SK-N-SH (cell line): ENCODE results near the gene SAMD4A. TPM values are rescaled to one million over a fixed set of nuclear protein-coding genes. Genes with fewer than 3 reads are reported as not detected.

Experiments
- CTCF ChIA-PET: fragments of 300-600, 350-600 bp; formaldehyde crosslinking; extraction: SDS; loops from one replicate; lab custom pipeline; 2021; lab: Yijun Ruan, JAX
- POLR2A ChIA-PET: fragments of 350-600 bp; sonication (Branson Sonifier 250); formaldehyde crosslinking; extraction: SDS; loops from one replicate; lab custom pipeline; 2020; ENCODE audit warnings: antibody characterized with exemption, inconsistent platforms; lab: Yijun Ruan, JAX
- DNase-seq: peaks from one replicate; pipeline ENCODE4 v3.0.0; 2012
- H2AFZ ChIP-seq: fragments of 200-600 bp; sonication (generic); 2 replicates; pipeline ENCODE4 v1.8.1; 2016; ENCODE audit warnings: antibody characterized with exemption, mild to moderate bottlenecking, low read depth
- H3F3A ChIP-seq: fragments of 200-600 bp; sonication (generic); replicated peaks from 2 replicates; pipeline ENCODE3; 2016; ENCODE audit warnings: antibody characterized with exemption, mild to moderate bottlenecking; ENCODE audit not compliant: insufficient read depth
- H3K27ac ChIP-seq, 2 experiments: fragments of 200-500 bp in 1 of 2; fragments of 200-600 bp in 1 of 2; sonication (Bioruptor generic) in 1 of 2; sonication (generic), shearing (Covaris generic) in 1 of 2; 2 replicates each; pipeline versions ENCODE4 v1.5.1 to v1.6.1; 2014 to 2016; ENCODE audit warnings: low read depth in 2 of 2, inconsistent platforms in 1 of 2, low read length in 1 of 2, mild to moderate bottlenecking in 1 of 2, mixed read lengths in 1 of 2
- H3K27me3 ChIP-seq: fragments of 200-600 bp; sonication (generic), shearing (Covaris generic); 2 replicates; pipeline ENCODE4 v1.6.1; 2016; ENCODE audit warnings: mixed run types; ENCODE audit not compliant: insufficient read depth
- H3K36me3 ChIP-seq, 2 experiments: fragments of 200-500 bp in 1 of 2; fragments of 200-600 bp in 1 of 2; sonication (Bioruptor generic) in 1 of 2; sonication (generic) in 1 of 2; replicated peaks in 1 of 2; 2 replicates each; pipeline versions ENCODE3 to v1.5.1; 2014 to 2016; ENCODE audit warnings: low read length in 1 of 2, mild to moderate bottlenecking in 1 of 2; ENCODE audit not compliant: insufficient read depth in 2 of 2, control insufficient read depth in 1 of 2
- H3K4me1 ChIP-seq, 2 experiments: fragments of 200-500 bp in 1 of 2; fragments of 200-600 bp in 1 of 2; sonication (Bioruptor generic) in 1 of 2; sonication (generic), shearing (Covaris generic) in 1 of 2; 2 replicates each; pipeline versions ENCODE4 v1.5.1 to v1.6.1; 2014 to 2016; ENCODE audit warnings: low read depth in 1 of 2, low read length in 1 of 2, mixed run types in 1 of 2; ENCODE audit not compliant: insufficient read depth in 2 of 2, control insufficient read depth in 1 of 2
- H3K4me2 ChIP-seq: fragments of 200-600 bp; sonication (generic), shearing (Covaris generic); 2 replicates; pipeline ENCODE4 v1.6.1; 2017; ENCODE audit warnings: mixed run types
- H3K4me3 ChIP-seq, 2 experiments: fragments of 200-500 bp in 1 of 2; fragments of 200-600 bp in 1 of 2; sonication (Bioruptor generic) in 1 of 2; sonication (generic), shearing (Covaris generic) in 1 of 2; 2 replicates each; pipeline versions ENCODE4 v1.5.1 to v1.8.1; 2014 to 2016; ENCODE audit warnings: low read depth in 2 of 2, inconsistent platforms in 1 of 2, low read length in 1 of 2, mild to moderate bottlenecking in 1 of 2, mixed read lengths in 1 of 2, moderate library complexity in 1 of 2
- H3K79me2 ChIP-seq: fragments of 200-600 bp; sonication (generic); 2 replicates; pipeline ENCODE4 v1.8.1; 2017; ENCODE audit warnings: mild to moderate bottlenecking; ENCODE audit not compliant: insufficient read depth
- H3K9ac ChIP-seq: fragments of 200-600 bp; sonication (generic); 2 replicates; pipeline ENCODE4 v1.6.1; 2017; ENCODE audit warnings: mixed run types
- H3K9me2 ChIP-seq: fragments of 200-600 bp; sonication (generic); 2 replicates; pipeline ENCODE4 v1.6.1; 2017; ENCODE audit warnings: mixed run types
- H3K9me3 ChIP-seq: fragments of 200-600 bp; sonication (generic); 2 replicates; pipeline ENCODE4 v1.6.1; 2017; ENCODE audit warnings: mixed run types, mild to moderate bottlenecking, moderate library complexity
- H4K20me1 ChIP-seq: fragments of 200-600 bp; sonication (generic); 2 replicates; pipeline ENCODE4 v1.6.1; 2017; ENCODE audit warnings: mild to moderate bottlenecking, mixed run types; ENCODE audit not compliant: insufficient read depth
- FOXJ3 ChIP-seq: sonication (generic); formaldehyde crosslinking; IDR thresholded peaks from 2 replicates; pipeline ENCODE4 v1.5.1; 2020; ENCODE audit warnings: mild to moderate bottlenecking, missing genetic modification reagents
- FOXM1 ChIP-seq: IDR thresholded peaks from 2 replicates; pipeline ENCODE4 v1.4.0; 2012; ENCODE audit warnings: low read depth, mild to moderate bottlenecking
- MXI1 ChIP-seq: IDR thresholded peaks from 2 replicates; pipeline ENCODE4 v1.6.1; 2012; ENCODE audit warnings: mild to moderate bottlenecking, low read depth, low read length, improper control_type of control experiment
- NFIC ChIP-seq: IDR thresholded peaks from 2 replicates; pipeline ENCODE4 v1.4.0; 2012; ENCODE audit warnings: borderline replicate concordance
- PBX3 ChIP-seq: IDR thresholded peaks from 2 replicates; pipeline ENCODE4; 2012
- REST ChIP-seq: IDR thresholded peaks from 2 replicates; pipeline ENCODE4 v1.6.1; 2012; ENCODE audit warnings: mild to moderate bottlenecking, low read depth, low read length, moderate library complexity
- TAF1 ChIP-seq: IDR thresholded peaks from 2 replicates; pipeline ENCODE4 v1.6.1; 2012; ENCODE audit warnings: low read depth, mild to moderate bottlenecking, low read length, moderate library complexity, borderline replicate concordance
- TCF12 ChIP-seq: IDR thresholded peaks from 2 replicates; pipeline ENCODE4 v1.4.0; 2012
- USF2 ChIP-seq: fragments of 150-350 bp; IDR thresholded peaks from 2 replicates; pipeline ENCODE4 v1.6.1; 2017; ENCODE audit warnings: antibody characterized with exemption, low read length, low read depth, borderline replicate concordance
- YY1 ChIP-seq: IDR thresholded peaks from 2 replicates; pipeline ENCODE4 v1.4.0; 2012; ENCODE audit warnings: low read depth, mild to moderate bottlenecking
- WGBS: methylation state at CpG from one replicate; pipeline ENCODE4 v1.1.6; 2017; ENCODE audit warnings: low lambda C conversion rate; 5-methylcytosine and 5-hydroxymethylcytosine counted together
- polyA plus RNA-seq, 3 experiments: library from polyadenylated mRNA; depleted of rRNA; stranded (reverse); fragments of >200 nt; gene quantifications; 2 replicates each; pipeline ENCODE4 v1.2.3, GENCODE V29; 2012
- TF ChIP-seq, protein P1 (sequence below): IDR thresholded peaks from 2 replicates; pipeline ENCODE4 v1.4.0; 2012; ENCODE audit warnings: low read depth, borderline replicate concordance

The SAMD4A gene
- polyA plus RNA-seq, 1 of the 3 experiments (the other 2 are of a cell fraction), result 5.0 TPM

DNA sequence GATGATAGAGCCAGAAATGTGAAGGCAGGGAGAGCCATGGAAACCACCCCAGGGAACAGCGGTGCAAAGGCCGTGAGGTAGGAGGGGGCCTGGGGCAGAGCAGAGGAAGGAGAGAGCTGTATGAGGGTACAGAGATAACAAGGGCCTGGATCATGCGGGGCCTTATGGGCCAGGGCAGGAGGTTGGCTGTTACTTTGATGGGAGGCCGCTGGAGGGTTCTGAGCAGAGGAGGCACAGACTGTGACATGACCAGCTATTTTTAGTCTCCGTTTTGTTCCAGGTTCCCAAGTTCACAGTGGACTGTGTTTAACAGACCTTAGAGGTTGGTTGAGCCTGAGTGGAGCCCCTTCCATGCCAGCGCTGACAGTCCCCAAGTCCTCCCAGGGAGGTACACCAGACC lies 217.1 kb downstream of the SAMD4A start:
- no peaks in the 10 kb centered on the region for H3K79me2 ChIP-seq
- no peak overlapping the region for H3K4me2 ChIP-seq
- H3K9me3 ChIP-seq, result no peaks in the 10 kb centered on the region
- peaks cover 26 to 42% of the 10 kb centered on the region in 2 experiments; a peak in 2 of 4 replicates for H3K4me1 ChIP-seq
- CTCF ChIA-PET, result interaction anchor here (0.9 to 10.1 kb wide), 8 partner anchors 9 to 267 kb away, joined by 3 to 89 read pairs (median 4); partner anchors contain the start of gene SAMD4A
- POLR2A ChIA-PET, result interaction anchor here (0.7 to 1.4 kb wide), 4 partner anchors 16 to 218 kb away, joined by 3 to 5 read pairs (median 4); no protein-coding TSS in a partner anchor
- H3K4me3 ChIP-seq, result no peak overlapping the region
- DNase-seq, result no peak
- H2AFZ ChIP-seq, result no peak overlapping the region
- H3K27me3 ChIP-seq, result no peaks in the 10 kb centered on the region
- H4K20me1 ChIP-seq, result no peaks in the 10 kb centered on the region
- H3K9me2 ChIP-seq, result no peaks in the 10 kb centered on the region
- no peak for TF ChIP-seq USF2
- no peak for TF ChIP-seq MXI1
- H3K27ac ChIP-seq, result peak overlapping the region in 1 of 2 experiments; percentile 80; a peak in 2 of 4 replicates
- peaks cover 21 to 58% of the 10 kb centered on the region in 2 experiments for H3K36me3 ChIP-seq
- H3K9ac ChIP-seq, result no peak overlapping the region
- H3F3A ChIP-seq, result no peaks in the 10 kb centered on the region
- 88% methylated on average over 6 of the region's 6 CpGs for WGBS

DNA sequence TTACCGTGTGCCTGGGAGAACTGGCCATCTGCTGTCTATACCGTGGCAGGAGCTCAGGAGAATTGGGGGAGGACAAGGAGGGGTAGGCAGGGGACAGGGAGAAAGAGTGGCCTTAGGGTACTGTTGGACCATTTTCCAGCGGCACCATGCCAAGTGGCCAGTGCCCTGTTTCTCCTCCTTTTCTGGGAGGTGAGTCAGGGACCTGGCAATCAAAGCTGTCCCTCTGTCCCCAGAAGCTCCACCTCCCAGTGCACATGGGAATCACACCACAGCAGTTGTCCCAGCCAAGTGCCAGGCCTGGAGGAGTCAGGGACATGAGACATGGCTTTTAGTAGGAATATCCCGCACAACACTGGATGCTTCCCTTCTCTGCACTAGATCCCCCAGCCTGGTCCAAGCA lies 217.7 kb downstream of the SAMD4A start:
- Histone ChIP-seq H2AFZ (no peak overlapping the region), H3K27me3 (no peaks in the 10 kb centered on the region), H3K9ac (no peak overlapping the region), H3F3A (no peaks in the 10 kb centered on the region), H3K4me2 (no peak overlapping the region), H3K27ac (peak overlapping the region in 1 of 2 experiments; percentile 80; a peak in 1 of 4 replicates), H3K4me1 (peaks cover 26 to 42% of the 10 kb centered on the region in 2 experiments; a peak in 2 of 4 replicates), H3K36me3 (peaks cover 21 to 59% of the 10 kb centered on the region in 2 experiments), H4K20me1 (no peaks in the 10 kb centered on the region), H3K9me2 (no peaks in the 10 kb centered on the region), H3K79me2 (no peaks in the 10 kb centered on the region), H3K4me3 (no peak overlapping the region), H3K9me3 (no peaks in the 10 kb centered on the region)
- ChIA-PET POLR2A (interaction anchor here (0.7 to 1.4 kb wide), 5 partner anchors 17 to 219 kb away, joined by 3 to 5 read pairs (median 4); no protein-coding TSS in a partner anchor), CTCF (interaction anchor here (0.6 to 10.1 kb wide), 10 partner anchors 10 to 266 kb away, joined by 3 to 89 read pairs (median 4); partner anchors contain the start of gene SAMD4A)
- TF ChIP-seq MXI1, result peak; percentile 71; the same call in 1 of the 2 replicates
- no peak for TF ChIP-seq YY1
- 76% methylated on average over 3 of the region's 4 CpGs for WGBS
- peak; percentile 33 for DNase-seq

- H3K79me2 ChIP-seq, result no peaks in the 10 kb centered on the region
- H3K27ac ChIP-seq, result peak overlapping the region in 1 of 2 experiments; percentile 80; a peak in 2 of 4 replicates
- DNase-seq, result peak; percentile 49
- H3K4me1 ChIP-seq, result peaks cover 26 to 42% of the 10 kb centered on the region in 2 experiments; a peak in 2 of 4 replicates
- H3K27me3 ChIP-seq, result no peaks in the 10 kb centered on the region
- no peaks in the 10 kb centered on the region for H4K20me1 ChIP-seq
- ChIA-PET POLR2A (interaction anchor here (1.2 to 1.4 kb wide), 4 partner anchors 23 to 220 kb away, joined by 4 to 5 read pairs (median 4); no protein-coding TSS in a partner anchor), CTCF (interaction anchor here (0.7 to 10.1 kb wide), 10 partner anchors 10 to 266 kb away, joined by 3 to 89 read pairs (median 4); partner anchors contain the start of gene SAMD4A)
- peaks cover 21 to 59% of the 10 kb centered on the region in 2 experiments for H3K36me3 ChIP-seq
- no peak overlapping the region for H3K9ac ChIP-seq
- H2AFZ ChIP-seq, result no peak overlapping the region
- 89% methylated on average over 5 of the region's 8 CpGs for WGBS
- H3K4me2 ChIP-seq, result no peak overlapping the region
- H3K9me3 ChIP-seq, result no peaks in the 10 kb centered on the region
- H3K9me2 ChIP-seq, result no peaks in the 10 kb centered on the region
- no peak overlapping the region for H3K4me3 ChIP-seq
- H3F3A ChIP-seq, result no peaks in the 10 kb centered on the region
- TF ChIP-seq TCF12 (0 out of 2 replicates have a peak, but pooled peaks have one; percentile 18), MXI1 (peak; percentile 20; the same call in 1 of the 2 replicates), REST (no peak), FOXM1 (no peak), PBX3 (peak; percentile 33; the same call in 1 of the 2 replicates), TAF1 (no peak), FOXJ3 (no peak), NFIC (peak; percentile 58; the same call in 1 of the 2 replicates)
- TF ChIP-seq, protein P1, sequence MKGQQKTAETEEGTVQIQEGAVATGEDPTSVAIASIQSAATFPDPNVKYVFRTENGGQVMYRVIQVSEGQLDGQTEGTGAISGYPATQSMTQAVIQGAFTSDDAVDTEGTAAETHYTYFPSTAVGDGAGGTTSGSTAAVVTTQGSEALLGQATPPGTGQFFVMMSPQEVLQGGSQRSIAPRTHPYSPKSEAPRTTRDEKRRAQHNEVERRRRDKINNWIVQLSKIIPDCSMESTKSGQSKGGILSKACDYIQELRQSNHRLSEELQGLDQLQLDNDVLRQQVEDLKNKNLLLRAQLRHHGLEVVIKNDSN, result no peak
These were observed 218.3 kb downstream of the SAMD4A start for GRCh38 chr14:54785136-54785777.
